H9 (cell line): Measurements from ENCODE around the gene MAL. TPM values are rescaled to one million over a fixed set of nuclear protein-coding genes. Genes with fewer than 3 reads are reported as not detected.
A peak's percentile ranks its signal among the peaks of the same experiment; 100 is the strongest.

Experiments
- DNase-seq: peaks from one replicate; pipeline ENCODE4 v3.0.0-alpha.2; 2017
- H2AFZ ChIP-seq: one replicate; pipeline ENCODE4 v1.6.1; 2013; ENCODE audit warnings: mild to moderate bottlenecking, low read length, control low read depth, moderate library complexity
- H2AK5ac ChIP-seq: 2 replicates; pipeline ENCODE4 v1.6.1; 2013; ENCODE audit warnings: low read length, control low read depth, mixed read lengths; ENCODE audit not compliant: insufficient read length
- H2BK120ac ChIP-seq: one replicate; pipeline ENCODE4 v1.6.1; 2013; ENCODE audit warnings: low read depth, mild to moderate bottlenecking, low read length, control low read depth, inconsistent platforms; ENCODE audit not compliant: poor library complexity, severe bottlenecking
- H2BK12ac ChIP-seq: 2 replicates; pipeline ENCODE4 v1.6.1; 2013; ENCODE audit warnings: low read length, control low read depth, mixed read lengths, low read depth; ENCODE audit not compliant: insufficient read length
- H2BK15ac ChIP-seq: 2 replicates; pipeline ENCODE4 v1.6.1; 2013; ENCODE audit warnings: low read depth, low read length, control low read depth
- H2BK20ac ChIP-seq: one replicate; pipeline ENCODE4 v1.6.1; 2013; ENCODE audit warnings: low read depth, mild to moderate bottlenecking, low read length, control low read depth, inconsistent platforms; ENCODE audit not compliant: poor library complexity, severe bottlenecking
- H2BK5ac ChIP-seq: 2 replicates; pipeline ENCODE4 v1.6.1; 2013; ENCODE audit warnings: low read length, control low read depth, mixed read lengths; ENCODE audit not compliant: insufficient read length
- H3K14ac ChIP-seq: 2 replicates; pipeline ENCODE4 v1.6.1; 2013; ENCODE audit warnings: low read length, control low read depth; ENCODE audit not compliant: insufficient read depth
- H3K18ac ChIP-seq: 2 replicates; pipeline ENCODE4 v1.6.1; 2013; ENCODE audit warnings: low read depth, mild to moderate bottlenecking, mixed read lengths, low read length, control low read depth; ENCODE audit not compliant: insufficient read length
- H3K23ac ChIP-seq: 2 replicates; pipeline ENCODE4 v1.6.1; 2013; ENCODE audit warnings: low read length, control low read depth, mixed read lengths, low read depth; ENCODE audit not compliant: insufficient read length
- H3K23me2 ChIP-seq: 2 replicates; pipeline ENCODE4 v1.6.1; 2013; ENCODE audit warnings: low read depth, mild to moderate bottlenecking, mixed read lengths, low read length, control low read depth; ENCODE audit not compliant: insufficient read length, poor library complexity, severe bottlenecking
- H3K27ac ChIP-seq: 2 replicates; pipeline ENCODE4 v1.5.1; 2013; ENCODE audit warnings: low read length, control low read depth, mixed read lengths, low read depth; ENCODE audit not compliant: insufficient read length
- H3K27me3 ChIP-seq: 2 replicates; pipeline ENCODE4 v1.6.1; 2013; ENCODE audit warnings: low read length, control low read depth, inconsistent platforms; ENCODE audit not compliant: insufficient read depth
- H3K4ac ChIP-seq: 2 replicates; pipeline ENCODE4 v1.6.1; 2013; ENCODE audit warnings: low read depth, mild to moderate bottlenecking, control low read depth, inconsistent platforms, low read length, moderate library complexity
- H3K4me1 ChIP-seq: 2 replicates; pipeline ENCODE4 v1.6.1; 2013; ENCODE audit warnings: low read length, control low read depth, inconsistent platforms; ENCODE audit not compliant: insufficient read depth
- H3K4me2 ChIP-seq: 2 replicates; pipeline ENCODE4 v1.6.1; 2013; ENCODE audit warnings: low read length, control low read depth, mixed read lengths; ENCODE audit not compliant: insufficient read length, insufficient read depth
- H3K56ac ChIP-seq: 2 replicates; pipeline ENCODE4 v1.6.1; 2013; ENCODE audit warnings: low read depth, mild to moderate bottlenecking, mixed read lengths, low read length, control low read depth; ENCODE audit not compliant: insufficient read length
- H3K79me1 ChIP-seq: 2 replicates; pipeline ENCODE4 v1.6.1; 2013; ENCODE audit warnings: low read depth, mild to moderate bottlenecking, moderate library complexity, low read length, control low read depth, inconsistent platforms; ENCODE audit not compliant: insufficient read depth, poor library complexity, severe bottlenecking
- H3K79me2 ChIP-seq: 2 replicates; pipeline ENCODE4 v1.6.1; 2013; ENCODE audit warnings: low read length, control low read depth, inconsistent platforms; ENCODE audit not compliant: insufficient read depth
- H3K9ac ChIP-seq: 2 replicates; pipeline ENCODE4 v1.6.1; 2013; ENCODE audit warnings: low read length, control low read depth, mixed read lengths; ENCODE audit not compliant: insufficient read length; ENCODE audit errors: extremely low read depth
- H3K9me3 ChIP-seq: one replicate; pipeline ENCODE4 v1.6.1; 2013; ENCODE audit warnings: low read depth, low read length, inconsistent platforms; ENCODE audit not compliant: control insufficient read depth
- H3T11ph ChIP-seq: one replicate; pipeline ENCODE4 v1.6.1; 2013; ENCODE audit warnings: mild to moderate bottlenecking, low read length, control low read depth, inconsistent platforms
- H4K20me1 ChIP-seq: one replicate; pipeline ENCODE4 v1.6.1; 2013; ENCODE audit not compliant: control insufficient read depth, insufficient read length, insufficient read depth
- H4K5ac ChIP-seq: 2 replicates; pipeline ENCODE4 v1.6.1; 2013; ENCODE audit warnings: low read depth, mild to moderate bottlenecking, mixed read lengths, low read length, control low read depth; ENCODE audit not compliant: insufficient read length
- H4K8ac ChIP-seq: replicated peaks from 2 replicates; pipeline ENCODE4 v1.6.1; 2013; ENCODE audit warnings: low read length, control low read depth, mixed read lengths, low read depth; ENCODE audit not compliant: insufficient read length
- H4K91ac ChIP-seq: 2 replicates; pipeline ENCODE4 v1.6.1; 2013; ENCODE audit warnings: low read depth, mild to moderate bottlenecking, moderate library complexity, mixed read lengths, low read length, control low read depth; ENCODE audit not compliant: insufficient read length
- H3K27ac Mint-ChIP-seq, 3 experiments: 2 replicates in 2 of 3; 3 replicates in 1 of 3; pipeline ENCODE4 v1.8.0; 2020 to 2021; ENCODE audit warnings: mixed read lengths in 3 of 3, mild to moderate bottlenecking in 1 of 3, moderate library complexity in 1 of 3
- H3K27me3 Mint-ChIP-seq: 2 replicates; pipeline ENCODE4 v1.8.0; 2021; ENCODE audit warnings: low read depth, mild to moderate bottlenecking, moderate library complexity, mixed read lengths
- H3K36me3 Mint-ChIP-seq, 3 experiments: 2 replicates in 2 of 3; 3 replicates in 1 of 3; pipeline ENCODE4 v1.8.0; 2020 to 2021; ENCODE audit warnings: low read depth in 3 of 3, mixed read lengths in 3 of 3; ENCODE audit not compliant: insufficient read depth in 1 of 3
- H3K4me1 Mint-ChIP-seq, 2 experiments: 2 replicates each; pipeline ENCODE4 v1.8.0; 2020; ENCODE audit warnings: mixed read lengths in 2 of 2
- H3K4me3 Mint-ChIP-seq, 2 experiments: 2 replicates in 1 of 2; 3 replicates in 1 of 2; pipeline ENCODE4 v1.8.0; 2020 to 2021; ENCODE audit warnings: mild to moderate bottlenecking in 2 of 2, mixed read lengths in 2 of 2, moderate library complexity in 1 of 2
- H3K9me3 Mint-ChIP-seq, 2 experiments: 2 replicates in 1 of 2; 3 replicates in 1 of 2; pipeline ENCODE4 v1.8.0; 2020; ENCODE audit warnings: mild to moderate bottlenecking in 2 of 2, mixed read lengths in 2 of 2, moderate library complexity in 1 of 2
- CTCF ChIP-seq: fragments of 200-600 bp; sonication (generic); conservative IDR thresholded peaks from 3 replicates; pipeline ENCODE4 v1.8.0; 2021; ENCODE audit warnings: antibody characterized with exemption, mild to moderate bottlenecking
- WGBS: extraction: QIAGEN DNeasy Blood & Tissue Kit; methylation state at CpG from one replicate; pipeline ENCODE4 v1.1.7; 2013; ENCODE audit warnings: missing lambda C conversion rate, low lambda C conversion rate, mixed read lengths; ENCODE audit not compliant: insufficient read length; ENCODE audit errors: extremely low coverage; 5-methylcytosine and 5-hydroxymethylcytosine counted together
- total RNA-seq: library from RNA; stranded (reverse); gene quantifications from 2 replicates; pipeline ENCODE4 v1.2.1, GENCODE V29; 2021

Gene MAL
- total RNA-seq, 1 experiment from 2014 or later: not detected

GRCh38 chr2:95013726-95014125 lies 11.8 kb upstream of the MAL start:
- H4K5ac ChIP-seq: no peak overlapping the region
- no peaks in the 10 kb centered on the region for H3K27me3 ChIP-seq
- no peaks in the 10 kb centered on the region for H3K9me3 ChIP-seq
- no peak overlapping the region for H4K8ac ChIP-seq
- H3K9ac ChIP-seq: no peak overlapping the region
- no peak overlapping the region for H3K18ac ChIP-seq
- H3K56ac ChIP-seq: no peak overlapping the region
- H2AFZ ChIP-seq: no peak overlapping the region
- TF ChIP-seq CTCF: no peak
- no peaks in the 10 kb centered on the region for H3K79me1 ChIP-seq
- DNase-seq: no peak
- H3K79me2 ChIP-seq: no peaks in the 10 kb centered on the region
- H3K23ac ChIP-seq: no peak overlapping the region
- Mint-ChIP-seq H3K4me3 (no peak overlapping the region), H3K9me3 (no peaks in the 10 kb centered on the region), H3K27me3 (peaks cover 17% of the 10 kb centered on the region), H3K36me3 (no peaks in the 10 kb centered on the region; a peak in 1 of 7 replicates), H3K27ac (peak overlapping the region in 1 of 3 experiments; percentile 36; a peak in 1 of 7 replicates), H3K4me1 (peaks cover 24 to 33% of the 10 kb centered on the region in 2 experiments)
- no peak overlapping the region for H2AK5ac ChIP-seq
- WGBS: no CpG with 5 or more reads among the region's 6 CpGs
- H2BK15ac ChIP-seq: no peak overlapping the region
- H3T11ph ChIP-seq: no peak overlapping the region
- H3K27ac ChIP-seq: no peak overlapping the region
- H3K4me1 ChIP-seq: peaks cover 4% of the 10 kb centered on the region; the same call in 1 of the 2 replicates
- no peak overlapping the region for H2BK5ac ChIP-seq
- no peak overlapping the region for H2BK120ac ChIP-seq
- no peak overlapping the region for H2BK20ac ChIP-seq
- no peaks in the 10 kb centered on the region for H3K23me2 ChIP-seq
- no peaks in the 10 kb centered on the region for H4K20me1 ChIP-seq
- no peak overlapping the region for H3K14ac ChIP-seq
- no peak overlapping the region for H3K4me2 ChIP-seq
- H2BK12ac ChIP-seq: no peak overlapping the region
- no peak overlapping the region for H4K91ac ChIP-seq
- no peak overlapping the region for H3K4ac ChIP-seq
